Panc1 (cell line): ENCODE measurements around the gene TEX22.

Experiments
- POLR2AphosphoS5 ChIP-seq: IDR thresholded peaks from 2 replicates; pipeline ENCODE4 v1.6.1; 2012; ENCODE audit warnings: mild to moderate bottlenecking, low read depth, low read length, moderate library complexity
- SIN3A ChIP-seq: IDR thresholded peaks from 2 replicates; pipeline ENCODE4 v1.6.1; 2012; ENCODE audit warnings: low read depth, mild to moderate bottlenecking, low read length, moderate library complexity, borderline replicate concordance; ENCODE audit not compliant: insufficient read depth
- TF ChIP-seq, protein P1 (sequence below), 2 experiments: IDR thresholded peaks; 2 replicates each; pipeline ENCODE4 v1.6.1; 2011 to 2012; ENCODE audit warnings: low read depth in 2 of 2, control low read depth in 1 of 2, low read length in 1 of 2, mild to moderate bottlenecking in 1 of 2, moderate library complexity in 1 of 2; ENCODE audit not compliant: insufficient read depth in 1 of 2
- TF ChIP-seq, protein P2 (sequence below): fragments of 450-650 bp; IDR thresholded peaks from 2 replicates; pipeline ENCODE4 v1.5.1; 2017; ENCODE audit warnings: mild to moderate bottlenecking

DNA sequence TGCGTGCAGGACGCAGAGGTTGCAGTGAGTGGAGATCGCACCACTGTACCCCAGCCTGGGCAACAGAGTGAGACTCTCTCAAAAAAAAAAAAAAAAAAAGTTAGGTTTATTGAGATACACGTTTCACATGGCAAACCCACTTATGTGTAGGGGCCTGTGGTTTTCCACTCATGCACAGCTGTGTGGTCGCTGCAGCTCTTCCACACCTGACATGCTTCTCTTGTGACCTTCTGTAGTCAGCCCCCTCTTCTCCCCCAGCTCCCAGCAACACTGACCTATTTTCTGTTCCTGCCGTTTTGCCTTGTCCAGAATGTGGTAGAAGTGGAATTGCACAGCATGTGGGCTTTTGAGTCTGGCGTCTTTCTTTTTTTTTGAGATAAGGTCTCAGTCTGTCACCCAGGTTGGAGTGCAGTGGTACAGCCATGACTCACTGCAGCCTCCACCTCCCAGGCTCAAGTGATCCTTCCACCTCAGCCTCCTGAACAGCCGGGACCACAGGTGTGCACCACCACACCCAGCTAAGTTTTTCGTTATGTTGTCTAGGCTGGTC, 29.7 kb downstream of the TEX22 start:
- TF ChIP-seq, protein P1, sequence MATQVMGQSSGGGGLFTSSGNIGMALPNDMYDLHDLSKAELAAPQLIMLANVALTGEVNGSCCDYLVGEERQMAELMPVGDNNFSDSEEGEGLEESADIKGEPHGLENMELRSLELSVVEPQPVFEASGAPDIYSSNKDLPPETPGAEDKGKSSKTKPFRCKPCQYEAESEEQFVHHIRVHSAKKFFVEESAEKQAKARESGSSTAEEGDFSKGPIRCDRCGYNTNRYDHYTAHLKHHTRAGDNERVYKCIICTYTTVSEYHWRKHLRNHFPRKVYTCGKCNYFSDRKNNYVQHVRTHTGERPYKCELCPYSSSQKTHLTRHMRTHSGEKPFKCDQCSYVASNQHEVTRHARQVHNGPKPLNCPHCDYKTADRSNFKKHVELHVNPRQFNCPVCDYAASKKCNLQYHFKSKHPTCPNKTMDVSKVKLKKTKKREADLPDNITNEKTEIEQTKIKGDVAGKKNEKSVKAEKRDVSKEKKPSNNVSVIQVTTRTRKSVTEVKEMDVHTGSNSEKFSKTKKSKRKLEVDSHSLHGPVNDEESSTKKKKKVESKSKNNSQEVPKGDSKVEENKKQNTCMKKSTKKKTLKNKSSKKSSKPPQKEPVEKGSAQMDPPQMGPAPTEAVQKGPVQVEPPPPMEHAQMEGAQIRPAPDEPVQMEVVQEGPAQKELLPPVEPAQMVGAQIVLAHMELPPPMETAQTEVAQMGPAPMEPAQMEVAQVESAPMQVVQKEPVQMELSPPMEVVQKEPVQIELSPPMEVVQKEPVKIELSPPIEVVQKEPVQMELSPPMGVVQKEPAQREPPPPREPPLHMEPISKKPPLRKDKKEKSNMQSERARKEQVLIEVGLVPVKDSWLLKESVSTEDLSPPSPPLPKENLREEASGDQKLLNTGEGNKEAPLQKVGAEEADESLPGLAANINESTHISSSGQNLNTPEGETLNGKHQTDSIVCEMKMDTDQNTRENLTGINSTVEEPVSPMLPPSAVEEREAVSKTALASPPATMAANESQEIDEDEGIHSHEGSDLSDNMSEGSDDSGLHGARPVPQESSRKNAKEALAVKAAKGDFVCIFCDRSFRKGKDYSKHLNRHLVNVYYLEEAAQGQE (IDR thresholded peaks at IDR 0.05; ENCODE audit: insufficient read depth in 1 of 2, low read depth in 2 of 2, low read length in 1 of 2), result no peak
- TF ChIP-seq, protein P2, sequence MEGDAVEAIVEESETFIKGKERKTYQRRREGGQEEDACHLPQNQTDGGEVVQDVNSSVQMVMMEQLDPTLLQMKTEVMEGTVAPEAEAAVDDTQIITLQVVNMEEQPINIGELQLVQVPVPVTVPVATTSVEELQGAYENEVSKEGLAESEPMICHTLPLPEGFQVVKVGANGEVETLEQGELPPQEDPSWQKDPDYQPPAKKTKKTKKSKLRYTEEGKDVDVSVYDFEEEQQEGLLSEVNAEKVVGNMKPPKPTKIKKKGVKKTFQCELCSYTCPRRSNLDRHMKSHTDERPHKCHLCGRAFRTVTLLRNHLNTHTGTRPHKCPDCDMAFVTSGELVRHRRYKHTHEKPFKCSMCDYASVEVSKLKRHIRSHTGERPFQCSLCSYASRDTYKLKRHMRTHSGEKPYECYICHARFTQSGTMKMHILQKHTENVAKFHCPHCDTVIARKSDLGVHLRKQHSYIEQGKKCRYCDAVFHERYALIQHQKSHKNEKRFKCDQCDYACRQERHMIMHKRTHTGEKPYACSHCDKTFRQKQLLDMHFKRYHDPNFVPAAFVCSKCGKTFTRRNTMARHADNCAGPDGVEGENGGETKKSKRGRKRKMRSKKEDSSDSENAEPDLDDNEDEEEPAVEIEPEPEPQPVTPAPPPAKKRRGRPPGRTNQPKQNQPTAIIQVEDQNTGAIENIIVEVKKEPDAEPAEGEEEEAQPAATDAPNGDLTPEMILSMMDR, result no peak
- no peak for TF ChIP-seq POLR2AphosphoS5
- no peak for TF ChIP-seq SIN3A
